Left lung (tissue), 10 donors: ENCODE data around the gene SLC17A7. TPM values are rescaled to one million over a fixed set of nuclear protein-coding genes. Genes with fewer than 3 reads are reported as not detected.
"Not testable (repeated sequence)": the region's sequence is repeated elsewhere in the genome, so short reads cannot be mapped to it uniquely, and the experiment has no call there.

Experiments
- ATAC-seq: fragments of 200-7000 bp; cut with Tn5 transposase; one replicate; pipeline ENCODE4 v1.9.1; 2020; ENCODE audit warnings: moderate library complexity
- DNase-seq, 4 donors: peaks; one replicate each; pipeline ENCODE4 v3.0.0-alpha.2; 2013 to 2020
- H3K27ac ChIP-seq, 2 donors: fragments of 200-600 bp; sonication (generic) in 1 of 2; one replicate each; pipeline versions ENCODE4 v1.5.0 to v1.8.0; 2020 to 2021
- H3K27me3 ChIP-seq, 2 donors: fragments of 200-600 bp; sonication (generic) in 1 of 2; one replicate each; pipeline versions ENCODE4 v1.5.0 to v1.8.0; 2020 to 2021
- H3K36me3 ChIP-seq, 2 donors: fragments of 200-600 bp; sonication (generic) in 1 of 2; one replicate each; pipeline versions ENCODE4 v1.5.0 to v1.8.0; 2020 to 2021
- H3K4me1 ChIP-seq, 2 donors: fragments of 200-600 bp; one replicate each; pipeline ENCODE4 v1.8.0; 2021
- H3K4me3 ChIP-seq, 2 donors: fragments of 200-600 bp; sonication (generic) in 1 of 2; one replicate each; pipeline versions ENCODE4 v1.5.0 to v1.8.0; 2020 to 2021; ENCODE audit warnings: mild to moderate bottlenecking in 1 of 2
- H3K9me3 ChIP-seq, 2 donors: fragments of 200-600 bp; sonication (generic) in 1 of 2; one replicate each; pipeline versions ENCODE4 v1.5.0 to v1.8.0; 2020 to 2021
- intact Hi-C, 2 donors: fragments of 100-400 bp; cut with DNase I; formaldehyde crosslinking; loops; one replicate each; pipeline versions ENCODE4 v1.11.2 to v1.14.2; 2022
- polyA plus RNA-seq, 6 donors: library from polyadenylated mRNA; unstranded; fragments of 120-200 nt; gene quantifications; one replicate each; pipeline ENCODE4 v1.2.1, GENCODE V29; 2013; ENCODE audit not compliant: insufficient read length in 6 of 6
- total RNA-seq, 2 donors: library from RNA; stranded (reverse); fragmentation: NEBNext Ultra II Directional; extraction: Animal tissue kit (Norgen Biotek cat#: 25700); gene quantifications; one replicate each; pipeline ENCODE4 v1.2.1, GENCODE V29; 2021
- TF ChIP-seq, protein P1 (sequence below), 2 donors: fragments of 200-600 bp; sonication (generic) in 1 of 2; IDR thresholded peaks; one replicate each; pipeline versions ENCODE4 v1.5.0 to v1.8.0; 2021; ENCODE audit warnings: antibody characterized with exemption in 2 of 2
- donor health status: DM: no; HTN: yes; CAD: no.
- donor health status: DM: no; HTN: no; CAD: no.

SLC17A7 gene
- total and polyA plus RNA-seq, 8 donors: 0.21 to 0.70 (median 0.33) TPM

DNA sequence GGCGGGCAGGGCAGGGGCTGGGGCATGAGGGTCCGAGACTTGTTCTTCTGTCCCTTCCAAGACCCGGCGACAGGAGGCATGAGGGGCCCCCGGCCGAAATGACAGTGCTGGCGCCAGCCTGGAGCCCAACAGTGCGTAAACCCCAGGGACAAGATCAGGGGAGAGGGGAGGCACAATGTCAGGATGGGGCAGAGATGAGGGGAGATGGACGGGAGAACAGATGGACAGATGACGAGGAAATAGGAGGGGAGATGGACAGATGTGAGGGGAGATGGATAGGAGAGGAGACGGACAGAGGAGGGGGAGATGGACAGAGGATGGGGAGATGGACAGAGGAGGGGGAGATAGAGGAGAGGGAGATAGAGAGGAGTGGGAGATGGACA is 33.2 kb upstream of the SLC17A7 start:
- TF ChIP-seq, protein P1, sequence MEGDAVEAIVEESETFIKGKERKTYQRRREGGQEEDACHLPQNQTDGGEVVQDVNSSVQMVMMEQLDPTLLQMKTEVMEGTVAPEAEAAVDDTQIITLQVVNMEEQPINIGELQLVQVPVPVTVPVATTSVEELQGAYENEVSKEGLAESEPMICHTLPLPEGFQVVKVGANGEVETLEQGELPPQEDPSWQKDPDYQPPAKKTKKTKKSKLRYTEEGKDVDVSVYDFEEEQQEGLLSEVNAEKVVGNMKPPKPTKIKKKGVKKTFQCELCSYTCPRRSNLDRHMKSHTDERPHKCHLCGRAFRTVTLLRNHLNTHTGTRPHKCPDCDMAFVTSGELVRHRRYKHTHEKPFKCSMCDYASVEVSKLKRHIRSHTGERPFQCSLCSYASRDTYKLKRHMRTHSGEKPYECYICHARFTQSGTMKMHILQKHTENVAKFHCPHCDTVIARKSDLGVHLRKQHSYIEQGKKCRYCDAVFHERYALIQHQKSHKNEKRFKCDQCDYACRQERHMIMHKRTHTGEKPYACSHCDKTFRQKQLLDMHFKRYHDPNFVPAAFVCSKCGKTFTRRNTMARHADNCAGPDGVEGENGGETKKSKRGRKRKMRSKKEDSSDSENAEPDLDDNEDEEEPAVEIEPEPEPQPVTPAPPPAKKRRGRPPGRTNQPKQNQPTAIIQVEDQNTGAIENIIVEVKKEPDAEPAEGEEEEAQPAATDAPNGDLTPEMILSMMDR (IDR thresholded peaks at IDR 0.05): no peak
- H3K36me3 ChIP-seq: peaks cover 0 to 9% of the 10 kb centered on the region in 2 donors
- intact Hi-C loops: no loop called here
- peak overlapping the region; percentile 55 to 58 for H3K4me3 ChIP-seq
- no peaks in the 10 kb centered on the region for H3K9me3 ChIP-seq
- no peak for DNase-seq
- H3K27ac ChIP-seq: peak overlapping the region; percentile 65 to 83
- H3K27me3 ChIP-seq: no peaks in the 10 kb centered on the region
- ATAC-seq: no peak
- H3K4me1 ChIP-seq: peaks cover 0 to 28% of the 10 kb centered on the region in 2 donors

DNA sequence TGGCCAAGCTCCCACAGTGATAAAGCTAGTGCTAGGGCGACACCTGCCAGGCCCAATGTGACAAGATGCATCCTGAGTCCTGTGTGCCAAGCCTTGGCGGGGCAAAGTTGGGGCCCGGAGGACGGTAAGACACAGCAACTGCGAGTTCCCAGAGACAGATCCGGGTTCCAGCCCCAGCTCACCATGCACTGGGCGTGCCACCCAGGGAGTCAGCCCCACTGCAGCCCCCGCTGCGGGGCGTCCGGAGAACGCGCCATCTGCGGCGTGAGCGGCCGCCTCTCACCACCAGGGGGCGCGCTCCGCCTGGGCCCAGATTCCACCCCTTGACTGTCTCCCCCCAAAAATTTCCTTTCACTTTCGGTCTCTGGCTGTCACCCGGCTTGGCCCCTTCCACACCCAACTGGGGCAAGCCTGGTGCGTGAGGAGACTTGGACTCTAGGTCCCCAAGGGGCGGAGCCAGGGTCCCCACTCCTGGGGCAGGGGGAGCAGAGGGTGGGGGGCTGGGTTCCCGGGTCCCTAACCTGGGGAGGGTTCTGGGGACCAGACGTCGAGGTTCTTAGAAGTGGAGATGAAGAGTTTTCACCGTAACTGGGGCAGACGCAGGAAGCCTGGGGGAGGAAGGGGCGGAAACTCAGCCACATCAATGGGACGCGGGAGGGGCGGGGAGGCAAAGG is 32.7 kb upstream of the SLC17A7 start, which contains the start of gene FLT3LG:
FLT3LG (plus strand) TSS at position 348 of the 674 bp plus-strand sequence. CDS start 425 bp downstream, outside the sequence.
- peak; percentile 87 for ATAC-seq
- no peaks in the 10 kb centered on the region for H3K27me3 ChIP-seq
- H3K36me3 ChIP-seq: peaks cover 0 to 14% of the 10 kb centered on the region in 2 donors
- peak within 1 kb of the TSS; percentile 55 to 58 for H3K4me3 ChIP-seq
- peaks cover 0 to 33% of the 10 kb centered on the region in 2 donors for H3K4me1 ChIP-seq
- intact Hi-C loops: no loop called here
- peak within 1 kb of the TSS; percentile 65 to 83 for H3K27ac ChIP-seq
- DNase-seq: peak; percentile 73 to 94 (median 80)
- TF ChIP-seq, protein P1 (IDR thresholded peaks at IDR 0.05): peak; percentile 97 to 99
- no peaks in the 10 kb centered on the region for H3K9me3 ChIP-seq

DNA sequence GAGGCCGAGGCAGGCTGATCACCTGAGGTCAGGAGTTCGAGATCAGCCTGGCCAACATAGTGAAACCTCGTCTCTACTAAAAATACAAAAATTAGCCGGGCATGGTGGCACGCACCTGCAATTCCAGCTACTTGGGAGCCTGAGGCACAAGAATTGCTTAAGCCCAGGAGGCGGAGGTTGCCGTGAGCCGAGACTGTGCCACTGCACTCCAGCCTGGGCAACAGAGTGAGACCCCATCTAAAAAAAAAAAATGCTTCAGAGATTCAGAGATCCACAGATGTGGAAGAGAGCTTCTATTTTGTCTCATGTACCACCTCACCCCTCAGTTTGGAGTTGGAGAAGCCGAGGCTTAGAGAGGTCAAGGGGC is 32.2 kb upstream of the SLC17A7 start:
- DNase-seq, intact Hi-C loops, ATAC-seq, H3K27me3 ChIP-seq, H3K9me3 ChIP-seq: not testable (repeated sequence)
- Histone ChIP-seq H3K4me3 (peak overlapping the region; percentile 55 to 58), H3K27ac (peak overlapping the region in 1 of 2 donors; percentile 83), H3K36me3 (peaks cover 0 to 19% of the 10 kb centered on the region in 2 donors), H3K4me1 (peaks cover 0 to 33% of the 10 kb centered on the region in 2 donors)

DNA sequence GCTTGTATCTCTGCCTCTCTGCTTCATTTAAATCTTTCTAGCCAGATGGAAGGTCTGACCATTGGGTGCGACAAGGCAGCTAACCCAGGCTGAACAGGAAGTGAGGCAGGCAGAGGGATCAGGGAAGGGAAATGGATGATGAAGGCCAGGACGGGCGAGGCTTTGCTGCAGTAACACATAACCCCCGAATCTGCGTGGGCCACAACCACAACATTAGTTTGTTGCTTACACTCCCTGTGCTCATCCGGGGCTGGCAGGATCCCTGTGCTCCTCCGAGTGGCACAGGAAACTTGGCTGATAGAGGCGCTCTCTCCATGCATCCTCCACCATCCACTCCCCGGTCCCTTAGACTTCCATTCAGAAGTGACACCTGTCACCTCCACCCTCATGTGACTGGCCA is 31.6 kb upstream of the SLC17A7 start:
- no peak for ATAC-seq
- no peaks in the 10 kb centered on the region for H3K27me3 ChIP-seq
- TF ChIP-seq, protein P1 (IDR thresholded peaks at IDR 0.05): no peak
- H3K27ac ChIP-seq: peak overlapping the region in 1 of 2 donors; percentile 13
- peaks cover 0 to 30% of the 10 kb centered on the region in 2 donors for H3K4me1 ChIP-seq
- no peak overlapping the region for H3K4me3 ChIP-seq
- no peak for DNase-seq
- intact Hi-C loops: no loop called here
- no peaks in the 10 kb centered on the region for H3K9me3 ChIP-seq
- H3K36me3 ChIP-seq: peaks cover 0 to 23% of the 10 kb centered on the region in 2 donors

DNA sequence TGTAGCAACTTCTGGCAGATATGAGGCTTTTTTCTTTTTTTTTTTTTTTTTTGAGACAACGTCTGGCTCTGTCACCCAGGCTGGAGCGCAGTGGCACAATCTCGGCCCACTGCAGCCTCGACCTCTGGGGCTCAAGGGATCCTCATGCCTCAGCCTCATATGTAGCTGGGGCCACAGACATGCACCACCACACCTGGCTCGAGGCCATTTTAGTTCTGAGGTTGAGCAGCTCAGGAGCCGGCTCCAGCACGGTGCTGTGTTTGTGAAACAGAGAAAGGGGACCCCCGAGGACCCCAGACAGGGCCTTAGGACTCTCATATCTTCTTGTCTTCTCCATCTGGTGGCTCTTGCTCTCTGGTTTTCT is 29.3 kb upstream of the SLC17A7 start:
- Histone ChIP-seq H3K36me3 (peaks cover 0 to 43% of the 10 kb centered on the region in 2 donors), H3K9me3 (no peaks in the 10 kb centered on the region), H3K27ac (peak overlapping the region in 1 of 2 donors; percentile 61), H3K4me1 (peaks cover 0 to 30% of the 10 kb centered on the region in 2 donors), H3K27me3 (no peaks in the 10 kb centered on the region), H3K4me3 (no peak overlapping the region)
- DNase-seq (no peak), ATAC-seq (no peak)
- intact Hi-C loops: no loop called here
- TF ChIP-seq, protein P1 (IDR thresholded peaks at IDR 0.05): no peak
